CD4-positive, alpha-beta T cell (primary cell): Measurements from ENCODE around the gene VAV2. TPM values are rescaled to one million over a fixed set of nuclear protein-coding genes. Genes with fewer than 3 reads are reported as not detected.

ENCODE experiments used
- ATAC-seq: fragments of 200-7000 bp; cut with Tn5 transposase; one replicate; pipeline ENCODE4 v1.10.0; 2022; ENCODE audit warnings: mild to moderate bottlenecking; ENCODE audit not compliant: poor library complexity
- CTCF ChIA-PET: fragments of 350-600 bp; sonication (Branson Sonifier 250); formaldehyde crosslinking; loops from one replicate; lab custom pipeline; 2021; ENCODE audit warnings: antibody characterized with exemption, inconsistent platforms; lab: Charles Lee
- POLR2A ChIA-PET: fragments of 350-600 bp; sonication (Branson Sonifier 250); formaldehyde crosslinking; loops from one replicate; lab custom pipeline; 2021; ENCODE audit warnings: antibody characterized with exemption, inconsistent platforms; lab: Charles Lee
- DNase-seq, 14 experiments: peaks; one replicate each; pipeline ENCODE4 v3.0.0-alpha.2; 2013 to 2020; ENCODE audit warnings: mixed read lengths in 2 of 14
- H3K27ac ChIP-seq, 2 donors: one replicate each; pipeline versions ENCODE4 v1.5.1 to v1.7.0; 2013; ENCODE audit warnings: low read length in 2 of 2, low read depth in 1 of 2, mild to moderate bottlenecking in 1 of 2
- H3K27me3 ChIP-seq, 2 experiments: 1 replicate in 1 of 2; 2 replicates in 1 of 2; pipeline versions ENCODE4 v1.6.1 to v1.7.0; 2013; ENCODE audit warnings: low read length in 2 of 2, control low read depth in 1 of 2, mild to moderate bottlenecking in 1 of 2, moderate library complexity in 1 of 2; ENCODE audit not compliant: insufficient read depth in 2 of 2, control insufficient read depth in 1 of 2
- H3K36me3 ChIP-seq: one replicate; pipeline ENCODE4 v1.6.1; 2013; ENCODE audit warnings: low read length, control low read depth; ENCODE audit not compliant: insufficient read depth
- H3K4me1 ChIP-seq: one replicate; pipeline ENCODE4 v1.6.1; 2013; ENCODE audit warnings: low read length, control low read depth; ENCODE audit not compliant: insufficient read depth
- H3K4me3 ChIP-seq: one replicate; pipeline ENCODE4 v1.5.1; 2013; ENCODE audit warnings: mild to moderate bottlenecking, low read length, moderate library complexity
- H3K9me3 ChIP-seq, 2 experiments: 1 replicate in 1 of 2; 2 replicates in 1 of 2; pipeline versions ENCODE4 v1.6.1 to v1.7.0; 2013; ENCODE audit warnings: low read length in 2 of 2, mild to moderate bottlenecking in 2 of 2, control low read depth in 1 of 2, moderate library complexity in 1 of 2; ENCODE audit not compliant: control insufficient read depth in 1 of 2, insufficient read depth in 1 of 2
- H3K27ac Mint-ChIP-seq: one replicate; pipeline ENCODE4 v1.8.0; 2020; ENCODE audit warnings: mixed read lengths
- H3K27me3 Mint-ChIP-seq: one replicate; pipeline ENCODE4 v1.8.0; 2021; ENCODE audit warnings: mixed read lengths
- H3K36me3 Mint-ChIP-seq: one replicate; pipeline ENCODE4 v1.8.0; 2021; ENCODE audit warnings: low read depth, mixed read lengths
- H3K4me1 Mint-ChIP-seq: one replicate; pipeline ENCODE4 v1.8.0; 2021; ENCODE audit warnings: low read depth, mixed read lengths
- H3K4me3 Mint-ChIP-seq: one replicate; pipeline ENCODE4 v1.8.0; 2020; ENCODE audit warnings: mild to moderate bottlenecking, mixed read lengths
- H3K9me3 Mint-ChIP-seq: one replicate; pipeline ENCODE4 v1.8.0; 2020; ENCODE audit warnings: mixed read lengths
- CTCF ChIP-seq: fragments of 200-600 bp; IDR thresholded peaks from one replicate; pipeline ENCODE4 v1.8.0; 2022; ENCODE audit warnings: antibody characterized with exemption, mild to moderate bottlenecking
- intact Hi-C, 2 experiments: fragments of 100-400 bp; cut with DNase I in 1 of 2; cut with micrococcal nuclease in 1 of 2; formaldehyde crosslinking; loops; one replicate each; pipeline versions ENCODE4 v1.15.1 to v1.9.0; 2023 to 2025; cut with DNase I, micrococcal nuclease
- total RNA-seq, 174 experiments: library from RNA in 2 of 174; stranded (reverse) in 2 of 174; gene quantifications; one replicate each; pipeline ENCODE4 v1.2.3 and lab custom pipeline; 2021 to 2026

VAV2 gene
- total RNA-seq, 2 experiments from 2014 or later: 1.6 to 1.7 TPM

- no peaks in the 10 kb centered on the region for H3K36me3 Mint-ChIP-seq
- ATAC-seq: no peak
- POLR2A ChIA-PET: no interaction called here
These were observed 15.0 kb upstream of the VAV2 start for GRCh38 chr9:134007150-134007549.

GRCh38 chr9:134005381-134005780, 13.3 kb upstream of the VAV2 start:
- Histone ChIP-seq H3K36me3 (no peaks in the 10 kb centered on the region), H3K27me3 (peaks cover 0 to 4% of the 10 kb centered on the region in 2 experiments), H3K4me1 (no peaks in the 10 kb centered on the region), H3K4me3 (no peak overlapping the region), H3K9me3 (no peaks in the 10 kb centered on the region), H3K27ac (no peak overlapping the region)
- H3K27me3 Mint-ChIP-seq: peaks cover 5% of the 10 kb centered on the region
- no peaks in the 10 kb centered on the region for H3K9me3 Mint-ChIP-seq
- no peaks in the 10 kb centered on the region for H3K4me1 Mint-ChIP-seq
- ChIA-PET POLR2A (no interaction called here), CTCF (no interaction called here)
- intact Hi-C loops: no loop called here
- no peaks in the 10 kb centered on the region for H3K36me3 Mint-ChIP-seq
- TF ChIP-seq CTCF: no peak
- H3K4me3 Mint-ChIP-seq: no peak overlapping the region
- ATAC-seq (no peak), DNase-seq (no peak)
- no peak overlapping the region for H3K27ac Mint-ChIP-seq

More at GRCh38 chr9:134007150-134007549, 15.0 kb upstream of the VAV2 start:
- Histone ChIP-seq H3K36me3 (no peaks in the 10 kb centered on the region), H3K27me3 (peaks cover 0 to 4% of the 10 kb centered on the region in 2 experiments), H3K9me3 (peaks cover 0 to 2% of the 10 kb centered on the region in 2 experiments), H3K27ac (no peak overlapping the region), H3K4me3 (no peak overlapping the region), H3K4me1 (no peaks in the 10 kb centered on the region)
- Mint-ChIP-seq H3K27me3 (peaks cover 5% of the 10 kb centered on the region), H3K9me3 (no peaks in the 10 kb centered on the region), H3K27ac (no peak overlapping the region), H3K4me3 (no peak overlapping the region), H3K4me1 (no peaks in the 10 kb centered on the region)
- DNase-seq: no peak
- CTCF ChIA-PET: no interaction called here
- intact Hi-C loops: no loop called here
- no peak for TF ChIP-seq CTCF

GRCh38 chr9:134004881-134005280, 12.8 kb upstream of the VAV2 start:
- DNase-seq (no peak), ATAC-seq (no peak)
- ChIA-PET POLR2A (no interaction called here), CTCF (no interaction called here)
- no peak overlapping the region for H3K27ac Mint-ChIP-seq
- no peaks in the 10 kb centered on the region for H3K4me1 Mint-ChIP-seq
- peaks cover 0 to 4% of the 10 kb centered on the region in 2 experiments for H3K27me3 ChIP-seq
- intact Hi-C loops: no loop called here
- H3K4me1 ChIP-seq: no peaks in the 10 kb centered on the region
- H3K27me3 Mint-ChIP-seq: peaks cover 5% of the 10 kb centered on the region
- no peak overlapping the region for H3K4me3 ChIP-seq
- H3K36me3 Mint-ChIP-seq: no peaks in the 10 kb centered on the region
- no peak overlapping the region for H3K27ac ChIP-seq
- no peak for TF ChIP-seq CTCF
- H3K4me3 Mint-ChIP-seq: no peak overlapping the region
- H3K9me3 ChIP-seq: no peaks in the 10 kb centered on the region
- no peaks in the 10 kb centered on the region for H3K9me3 Mint-ChIP-seq
- H3K36me3 ChIP-seq: no peaks in the 10 kb centered on the region
